ENCODE data around the gene LRRC26. TPM values are rescaled to one million over a fixed set of nuclear protein-coding genes. Genes with fewer than 3 reads are reported as not detected.
A peak's percentile ranks its signal among the peaks of the same experiment; 100 is the strongest.

Gene LRRC26
- total and polyA plus RNA-seq, 2 of the 13 experiments (the other 11 are each of a cell fraction or from before 2014, with no cell fraction given) = not detected

DNA sequence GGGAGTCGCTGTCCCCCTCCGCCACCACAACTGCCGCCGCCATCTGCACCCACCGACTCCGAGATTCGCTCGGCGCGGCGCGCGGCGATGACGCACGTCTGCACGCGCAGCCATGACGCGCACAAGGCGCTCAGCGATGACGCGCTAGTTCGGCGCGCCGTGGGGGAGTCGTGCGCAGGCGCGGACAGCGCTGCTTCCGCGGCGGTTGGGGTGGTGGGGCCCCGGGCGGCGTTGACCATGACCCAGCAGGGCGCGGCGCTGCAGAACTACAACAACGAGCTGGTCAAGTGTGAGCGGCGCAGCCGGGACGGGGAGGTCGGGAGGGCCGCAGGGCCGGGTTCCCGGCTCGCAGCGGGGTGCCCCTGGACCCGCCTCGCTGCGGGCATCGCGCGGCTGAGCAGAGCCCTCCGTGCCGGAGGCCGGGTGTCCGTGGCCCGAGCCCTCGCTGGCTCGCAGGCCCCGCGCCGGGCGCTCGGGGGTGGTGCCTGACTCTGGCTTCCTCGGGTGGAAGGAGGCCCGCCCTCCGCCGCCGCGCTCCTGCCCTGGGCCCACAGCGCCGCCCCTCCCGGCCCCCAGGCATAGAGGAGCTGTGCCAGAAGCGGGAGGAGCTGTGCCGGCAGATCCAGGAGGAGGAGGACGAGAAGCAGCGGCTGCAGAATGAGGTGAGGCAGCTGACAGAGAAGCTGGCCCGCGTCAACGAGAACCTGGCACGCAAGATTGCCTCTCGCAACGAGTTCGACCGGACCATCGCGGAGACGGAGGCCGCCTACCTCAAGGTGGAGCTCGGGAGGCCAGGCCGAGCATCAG is 18.8 kb upstream of the LRRC26 start, which contains the start of the genes ANAPC2 and SSNA1 (continued):
- TF ChIP-seq ZNF550 (CRISPR knock-in tag; IDR thresholded peaks at IDR 0.05; ENCODE audit: borderline replicate concordance) (0 out of 2 replicates have a peak, but pooled peaks have one; percentile 31), CREB1 (IDR thresholded peaks at IDR 0.05) (peak; percentile 100), CREB1 (CRISPR knock-in tag; IDR thresholded peaks at IDR 0.05) (peak; percentile 99), CBX2 (IDR thresholded peaks at IDR 0.05; ENCODE audit: low read depth, low read length) (no peak), CBX2 (CRISPR knock-in tag; IDR thresholded peaks at IDR 0.05; ENCODE audit: low read depth) (no peak), SSRP1 (CRISPR knock-in tag; IDR thresholded peaks at IDR 0.05) (no peak), ZNF234 (CRISPR knock-in tag; conservative IDR thresholded peaks at IDR 0.05) (no peak; the same call in 1 of the 2 replicates), CCDC6 (CRISPR knock-in tag; IDR thresholded peaks at IDR 0.05) (peak; percentile 89; the same call in 1 of the 2 replicates), ZNF496 (CRISPR knock-in tag; IDR thresholded peaks at IDR 0.05; ENCODE audit: insufficient replicate concordance) (no peak), ZNF282 (IDR thresholded peaks at IDR 0.05; ENCODE audit: partially characterized antibody) (no peak)
- TF ChIP-seq, protein P1, sequence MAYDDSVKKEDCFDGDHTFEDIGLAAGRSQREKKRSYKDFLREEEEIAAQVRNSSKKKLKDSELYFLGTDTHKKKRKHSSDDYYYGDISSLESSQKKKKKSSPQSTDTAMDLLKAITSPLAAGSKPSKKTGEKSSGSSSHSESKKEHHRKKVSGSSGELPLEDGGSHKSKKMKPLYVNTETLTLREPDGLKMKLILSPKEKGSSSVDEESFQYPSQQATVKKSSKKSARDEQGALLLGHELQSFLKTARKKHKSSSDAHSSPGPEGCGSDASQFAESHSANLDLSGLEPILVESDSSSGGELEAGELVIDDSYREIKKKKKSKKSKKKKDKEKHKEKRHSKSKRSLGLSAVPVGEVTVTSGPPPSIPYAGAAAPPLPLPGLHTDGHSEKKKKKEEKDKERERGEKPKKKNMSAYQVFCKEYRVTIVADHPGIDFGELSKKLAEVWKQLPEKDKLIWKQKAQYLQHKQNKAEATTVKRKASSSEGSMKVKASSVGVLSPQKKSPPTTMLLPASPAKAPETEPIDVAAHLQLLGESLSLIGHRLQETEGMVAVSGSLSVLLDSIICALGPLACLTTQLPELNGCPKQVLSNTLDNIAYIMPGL (CRISPR knock-in tag; IDR thresholded peaks at IDR 0.05; ENCODE audit: borderline replicate concordance in 1 of 2, low read depth in 1 of 2) = peak; percentile 58 to 84; a peak in 3 of 4 replicates
- TF ChIP-seq, protein P2, sequence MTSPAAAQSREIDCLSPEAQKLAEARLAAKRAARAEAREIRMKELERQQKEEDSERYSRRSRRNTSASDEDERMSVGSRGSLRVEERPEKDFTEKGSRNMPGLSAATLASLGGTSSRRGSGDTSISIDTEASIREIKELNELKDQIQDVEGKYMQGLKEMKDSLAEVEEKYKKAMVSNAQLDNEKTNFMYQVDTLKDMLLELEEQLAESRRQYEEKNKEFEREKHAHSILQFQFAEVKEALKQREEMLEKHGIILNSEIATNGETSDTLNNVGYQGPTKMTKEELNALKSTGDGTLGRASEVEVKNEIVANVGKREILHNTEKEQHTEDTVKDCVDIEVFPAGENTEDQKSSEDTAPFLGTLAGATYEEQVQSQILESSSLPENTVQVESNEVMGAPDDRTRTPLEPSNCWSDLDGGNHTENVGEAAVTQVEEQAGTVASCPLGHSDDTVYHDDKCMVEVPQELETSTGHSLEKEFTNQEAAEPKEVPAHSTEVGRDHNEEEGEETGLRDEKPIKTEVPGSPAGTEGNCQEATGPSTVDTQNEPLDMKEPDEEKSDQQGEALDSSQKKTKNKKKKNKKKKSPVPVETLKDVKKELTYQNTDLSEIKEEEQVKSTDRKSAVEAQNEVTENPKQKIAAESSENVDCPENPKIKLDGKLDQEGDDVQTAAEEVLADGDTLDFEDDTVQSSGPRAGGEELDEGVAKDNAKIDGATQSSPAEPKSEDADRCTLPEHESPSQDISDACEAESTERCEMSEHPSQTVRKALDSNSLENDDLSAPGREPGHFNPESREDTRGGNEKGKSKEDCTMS (CRISPR knock-in tag; conservative IDR thresholded peaks at IDR 0.05) = no peak
- TF ChIP-seq, protein P3, sequence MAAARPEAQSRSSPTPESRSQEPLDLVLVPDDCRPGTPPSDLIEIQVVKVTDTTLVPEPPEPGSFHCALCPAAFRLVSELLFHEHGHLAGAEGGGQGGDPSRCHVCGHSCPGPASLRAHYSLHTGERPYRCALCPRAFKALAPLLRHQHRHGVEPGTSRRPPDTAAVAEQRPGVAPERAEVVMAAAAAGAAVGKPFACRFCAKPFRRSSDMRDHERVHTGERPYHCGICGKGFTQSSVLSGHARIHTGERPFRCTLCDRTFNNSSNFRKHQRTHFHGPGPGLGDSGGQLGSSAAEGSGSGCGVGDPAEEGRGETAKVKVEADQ (CRISPR knock-in tag; IDR thresholded peaks at IDR 0.05; ENCODE audit: borderline replicate concordance) = peak; percentile 95
- TF ChIP-seq, protein P4, sequence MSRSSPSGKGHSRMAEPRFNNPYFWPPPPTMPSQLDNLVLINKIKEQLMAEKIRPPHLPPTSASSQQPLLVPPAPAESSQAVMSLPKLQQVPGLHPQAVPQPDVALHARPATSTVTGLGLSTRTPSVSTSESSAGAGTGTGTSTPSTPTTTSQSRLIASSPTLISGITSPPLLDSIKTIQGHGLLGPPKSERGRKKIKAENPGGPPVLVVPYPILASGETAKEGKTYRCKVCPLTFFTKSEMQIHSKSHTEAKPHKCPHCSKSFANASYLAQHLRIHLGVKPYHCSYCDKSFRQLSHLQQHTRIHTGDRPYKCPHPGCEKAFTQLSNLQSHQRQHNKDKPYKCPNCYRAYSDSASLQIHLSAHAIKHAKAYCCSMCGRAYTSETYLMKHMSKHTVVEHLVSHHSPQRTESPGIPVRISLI (CRISPR knock-in tag; IDR thresholded peaks at IDR 0.05; ENCODE audit: borderline replicate concordance) = no peak
- TF ChIP-seq, protein P5, sequence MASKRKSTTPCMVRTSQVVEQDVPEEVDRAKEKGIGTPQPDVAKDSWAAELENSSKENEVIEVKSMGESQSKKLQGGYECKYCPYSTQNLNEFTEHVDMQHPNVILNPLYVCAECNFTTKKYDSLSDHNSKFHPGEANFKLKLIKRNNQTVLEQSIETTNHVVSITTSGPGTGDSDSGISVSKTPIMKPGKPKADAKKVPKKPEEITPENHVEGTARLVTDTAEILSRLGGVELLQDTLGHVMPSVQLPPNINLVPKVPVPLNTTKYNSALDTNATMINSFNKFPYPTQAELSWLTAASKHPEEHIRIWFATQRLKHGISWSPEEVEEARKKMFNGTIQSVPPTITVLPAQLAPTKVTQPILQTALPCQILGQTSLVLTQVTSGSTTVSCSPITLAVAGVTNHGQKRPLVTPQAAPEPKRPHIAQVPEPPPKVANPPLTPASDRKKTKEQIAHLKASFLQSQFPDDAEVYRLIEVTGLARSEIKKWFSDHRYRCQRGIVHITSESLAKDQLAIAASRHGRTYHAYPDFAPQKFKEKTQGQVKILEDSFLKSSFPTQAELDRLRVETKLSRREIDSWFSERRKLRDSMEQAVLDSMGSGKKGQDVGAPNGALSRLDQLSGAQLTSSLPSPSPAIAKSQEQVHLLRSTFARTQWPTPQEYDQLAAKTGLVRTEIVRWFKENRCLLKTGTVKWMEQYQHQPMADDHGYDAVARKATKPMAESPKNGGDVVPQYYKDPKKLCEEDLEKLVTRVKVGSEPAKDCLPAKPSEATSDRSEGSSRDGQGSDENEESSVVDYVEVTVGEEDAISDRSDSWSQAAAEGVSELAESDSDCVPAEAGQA (IDR thresholded peaks at IDR 0.05; ENCODE audit: low read depth) = peak; percentile 98
- TF ChIP-seq, protein P5 (CRISPR knock-in tag; IDR thresholded peaks at IDR 0.05; ENCODE audit: borderline replicate concordance) = peak; percentile 15; the same call in 1 of the 2 replicates

All from HepG2 (cell line).